ENCODE results near the gene TAS2R31.

DNA sequence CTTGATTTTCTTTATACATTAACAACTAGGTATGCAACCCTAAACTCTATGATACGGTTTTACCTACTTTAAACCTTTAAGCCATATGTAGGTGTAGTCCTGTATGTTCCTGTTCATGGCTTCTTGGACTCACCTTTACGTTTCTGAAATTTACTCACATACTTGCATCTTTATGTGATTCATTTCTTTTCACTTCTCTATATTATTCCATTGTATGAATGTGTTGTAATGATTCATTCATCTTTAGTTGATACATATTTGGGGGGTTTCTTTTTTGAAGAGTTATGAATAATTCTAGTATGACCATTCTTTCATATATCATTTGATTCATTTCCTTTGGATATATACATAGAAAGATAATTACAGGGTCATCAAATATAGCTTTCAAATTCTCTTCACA is 42.1 kb downstream of the TAS2R31 start:
- TF ChIP-seq, protein P1, sequence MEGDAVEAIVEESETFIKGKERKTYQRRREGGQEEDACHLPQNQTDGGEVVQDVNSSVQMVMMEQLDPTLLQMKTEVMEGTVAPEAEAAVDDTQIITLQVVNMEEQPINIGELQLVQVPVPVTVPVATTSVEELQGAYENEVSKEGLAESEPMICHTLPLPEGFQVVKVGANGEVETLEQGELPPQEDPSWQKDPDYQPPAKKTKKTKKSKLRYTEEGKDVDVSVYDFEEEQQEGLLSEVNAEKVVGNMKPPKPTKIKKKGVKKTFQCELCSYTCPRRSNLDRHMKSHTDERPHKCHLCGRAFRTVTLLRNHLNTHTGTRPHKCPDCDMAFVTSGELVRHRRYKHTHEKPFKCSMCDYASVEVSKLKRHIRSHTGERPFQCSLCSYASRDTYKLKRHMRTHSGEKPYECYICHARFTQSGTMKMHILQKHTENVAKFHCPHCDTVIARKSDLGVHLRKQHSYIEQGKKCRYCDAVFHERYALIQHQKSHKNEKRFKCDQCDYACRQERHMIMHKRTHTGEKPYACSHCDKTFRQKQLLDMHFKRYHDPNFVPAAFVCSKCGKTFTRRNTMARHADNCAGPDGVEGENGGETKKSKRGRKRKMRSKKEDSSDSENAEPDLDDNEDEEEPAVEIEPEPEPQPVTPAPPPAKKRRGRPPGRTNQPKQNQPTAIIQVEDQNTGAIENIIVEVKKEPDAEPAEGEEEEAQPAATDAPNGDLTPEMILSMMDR (IDR thresholded peaks at IDR 0.05; ENCODE audit: low read depth, low read length): no peak
- TF ChIP-seq POLR2A (IDR thresholded peaks at IDR 0.05; ENCODE audit: extremely low read depth, insufficient read length): no peak
- TF ChIP-seq, protein P2, sequence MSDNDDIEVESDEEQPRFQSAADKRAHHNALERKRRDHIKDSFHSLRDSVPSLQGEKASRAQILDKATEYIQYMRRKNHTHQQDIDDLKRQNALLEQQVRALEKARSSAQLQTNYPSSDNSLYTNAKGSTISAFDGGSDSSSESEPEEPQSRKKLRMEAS (IDR thresholded peaks at IDR 0.05; ENCODE audit: low read depth, low read length): no peak

All from NB4 (cell line).